ENCODE results near the gene LRMDA.

GRCh38 chr10:76040107-76040829 lies 608.8 kb downstream of the LRMDA start:
- no peak for TF ChIP-seq CTCF (IDR thresholded peaks at IDR 0.05)
- no peak for TF ChIP-seq POLR2A (IDR thresholded peaks at IDR 0.05)

Measured in transverse colon (tissue), 3 donors.